ENCODE data around the gene DTNB. TPM values are rescaled to one million over a fixed set of nuclear protein-coding genes. Genes with fewer than 3 reads are reported as not detected.

Gene DTNB
- polyA plus RNA-seq, 1 experiment = 12.5 TPM

GRCh38 chr2:25521665-25522387 lies 151.6 kb downstream of the DTNB start:
- Histone ChIP-seq H3K4me3 (ENCODE audit: low read depth, low read length) (peak overlapping the region; percentile 43; the same call in 1 of the 2 replicates), H3K27me3 (ENCODE audit: control insufficient read depth, insufficient read depth, low read length) (no peaks in the 10 kb centered on the region), H3K27ac (ENCODE audit: low read depth, low read length) (no peak overlapping the region), H3K9me3 (ENCODE audit: control insufficient read depth, insufficient read depth, low read length) (no peaks in the 10 kb centered on the region)
- ChIA-PET CTCF (interaction anchor here (1.3 kb wide), 1 partner anchor 159 kb away, joined by 3 read pairs; no protein-coding TSS in a partner anchor), POLR2A (no interaction called here)
- peak; percentile 90 for TF ChIP-seq CTCF (IDR thresholded peaks at IDR 0.05; ENCODE audit: low read depth, low read length)
- DNase-seq (ENCODE audit: low read depth, low spot score) = peak; percentile 48

GRCh38 chr2:25521126-25521525 lies 152.3 kb downstream of the DTNB start:
- POLR2A ChIA-PET = interaction anchor here (0.7 kb wide), 2 partner anchors 9 to 206 kb away, joined by 6 to 8 read pairs; no protein-coding TSS in a partner anchor
- Histone ChIP-seq H3K4me3 (ENCODE audit: low read depth, low read length) (no peak overlapping the region), H3K27ac (ENCODE audit: low read depth, low read length) (no peak overlapping the region), H3K9me3 (ENCODE audit: control insufficient read depth, insufficient read depth, low read length) (no peaks in the 10 kb centered on the region), H3K27me3 (ENCODE audit: control insufficient read depth, insufficient read depth, low read length) (no peaks in the 10 kb centered on the region)
- CTCF ChIA-PET = interaction anchor here (0.6 to 1.3 kb wide), 3 partner anchors 65 to 292 kb away, joined by 3 read pairs; no protein-coding TSS in a partner anchor
- no peak for TF ChIP-seq CTCF (IDR thresholded peaks at IDR 0.05; ENCODE audit: low read depth, low read length)
- DNase-seq (ENCODE audit: low read depth, low spot score) = no peak

- H3K27ac ChIP-seq (ENCODE audit: low read depth, low read length) = no peak overlapping the region
- H3K4me3 ChIP-seq (ENCODE audit: low read depth, low read length) = no peak overlapping the region
- ChIA-PET CTCF (no interaction called here), POLR2A (no interaction called here)
- TF ChIP-seq CTCF (IDR thresholded peaks at IDR 0.05; ENCODE audit: low read depth, low read length) = no peak
- no peak for DNase-seq (ENCODE audit: low read depth, low spot score)
- no peaks in the 10 kb centered on the region for H3K9me3 ChIP-seq (ENCODE audit: control insufficient read depth, insufficient read depth, low read length)
- H3K27me3 ChIP-seq (ENCODE audit: control insufficient read depth, insufficient read depth, low read length) = no peaks in the 10 kb centered on the region
These were observed 155.7 kb downstream of the DTNB start for GRCh38 chr2:25517701-25518100.

- H3K4me3 ChIP-seq (ENCODE audit: low read depth, low read length) = no peak overlapping the region
- DNase-seq (ENCODE audit: low read depth, low spot score) = no peak
- no peaks in the 10 kb centered on the region for H3K9me3 ChIP-seq (ENCODE audit: control insufficient read depth, insufficient read depth, low read length)
- TF ChIP-seq CTCF (IDR thresholded peaks at IDR 0.05; ENCODE audit: low read depth, low read length) = no peak
- no peak overlapping the region for H3K27ac ChIP-seq (ENCODE audit: low read depth, low read length)
- ChIA-PET POLR2A (interaction anchor here (0.7 kb wide), 1 partner anchor 162 kb away, joined by 5 read pairs; no protein-coding TSS in a partner anchor), CTCF (interaction anchor here (0.7 kb wide), 1 partner anchor 143 kb away, joined by 3 read pairs; no protein-coding TSS in a partner anchor)
- H3K27me3 ChIP-seq (ENCODE audit: control insufficient read depth, insufficient read depth, low read length) = no peaks in the 10 kb centered on the region
These were observed 159.2 kb downstream of the DTNB start for GRCh38 chr2:25514043-25514637.

GRCh38 chr2:25512707-25513106 lies 160.7 kb downstream of the DTNB start:
- no peak overlapping the region for H3K27ac ChIP-seq (ENCODE audit: low read depth, low read length)
- H3K9me3 ChIP-seq (ENCODE audit: control insufficient read depth, insufficient read depth, low read length) = no peaks in the 10 kb centered on the region
- POLR2A ChIA-PET = no interaction called here
- no peak for DNase-seq (ENCODE audit: low read depth, low spot score)
- CTCF ChIA-PET = no interaction called here
- TF ChIP-seq CTCF (IDR thresholded peaks at IDR 0.05; ENCODE audit: low read depth, low read length) = no peak
- H3K4me3 ChIP-seq (ENCODE audit: low read depth, low read length) = no peak overlapping the region
- H3K27me3 ChIP-seq (ENCODE audit: control insufficient read depth, insufficient read depth, low read length) = no peaks in the 10 kb centered on the region

All from AG04450 (cell line).